AG20443 (cell line): Measurements from ENCODE around the gene NINL.
A peak's percentile ranks its signal among the peaks of the same experiment; 100 is the strongest.

Experiments used
- DNase-seq: peaks from one replicate; pipeline ENCODE4 v3.0.0; 2012; ENCODE audit warnings: low spot score, mixed read lengths

Gene NINL

GRCh38 chr20:25407311-25408169, 177.8 kb downstream of the NINL start, which contains the start of gene GINS1:
Gene GINS1 (plus strand): TSS chr20:25407673. CDS start chr20:25407821, 148 bp downstream.
- peak; percentile 95 for DNase-seq
